Esophagus squamous epithelium (tissue), 4 donors: ENCODE measurements around the gene MTCL1.

Experiments
- POLR2A ChIP-seq, 4 donors: fragments of 450-650 bp; IDR thresholded peaks; one replicate each; pipeline ENCODE4 v1.6.1; 2017; ENCODE audit warnings: antibody characterized with exemption in 4 of 4, mild to moderate bottlenecking in 4 of 4, moderate library complexity in 3 of 4
- TF ChIP-seq, protein P1 (sequence below), 6 experiments: fragments of 450-650 bp in 4 of 6; fragments of 200-600 bp in 2 of 6; sonication (generic) in 2 of 6; IDR thresholded peaks; one replicate each; pipeline ENCODE4 v1.5.1; 2016 to 2019; ENCODE audit warnings: antibody characterized with exemption in 6 of 6, mild to moderate bottlenecking in 4 of 6, moderate library complexity in 4 of 6

- TF ChIP-seq, protein P1, sequence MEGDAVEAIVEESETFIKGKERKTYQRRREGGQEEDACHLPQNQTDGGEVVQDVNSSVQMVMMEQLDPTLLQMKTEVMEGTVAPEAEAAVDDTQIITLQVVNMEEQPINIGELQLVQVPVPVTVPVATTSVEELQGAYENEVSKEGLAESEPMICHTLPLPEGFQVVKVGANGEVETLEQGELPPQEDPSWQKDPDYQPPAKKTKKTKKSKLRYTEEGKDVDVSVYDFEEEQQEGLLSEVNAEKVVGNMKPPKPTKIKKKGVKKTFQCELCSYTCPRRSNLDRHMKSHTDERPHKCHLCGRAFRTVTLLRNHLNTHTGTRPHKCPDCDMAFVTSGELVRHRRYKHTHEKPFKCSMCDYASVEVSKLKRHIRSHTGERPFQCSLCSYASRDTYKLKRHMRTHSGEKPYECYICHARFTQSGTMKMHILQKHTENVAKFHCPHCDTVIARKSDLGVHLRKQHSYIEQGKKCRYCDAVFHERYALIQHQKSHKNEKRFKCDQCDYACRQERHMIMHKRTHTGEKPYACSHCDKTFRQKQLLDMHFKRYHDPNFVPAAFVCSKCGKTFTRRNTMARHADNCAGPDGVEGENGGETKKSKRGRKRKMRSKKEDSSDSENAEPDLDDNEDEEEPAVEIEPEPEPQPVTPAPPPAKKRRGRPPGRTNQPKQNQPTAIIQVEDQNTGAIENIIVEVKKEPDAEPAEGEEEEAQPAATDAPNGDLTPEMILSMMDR (IDR thresholded peaks at IDR 0.05): no peak
- no peak for TF ChIP-seq POLR2A (IDR thresholded peaks at IDR 0.05)
Observed at GRCh38 chr18:8828300-8828699, 122.9 kb downstream of the MTCL1 start.
